IPS-18c (cell line): Measurements from ENCODE around the gene SPTBN1.

ENCODE experiments used
- H3K4me3 ChIP-seq: 2 replicates; pipeline ENCODE4 v1.7.0; 2013; ENCODE audit warnings: low read depth, mild to moderate bottlenecking, low read length, moderate library complexity; ENCODE audit not compliant: insufficient read depth
- H3K9me3 ChIP-seq: one replicate; pipeline ENCODE4 v1.6.1; 2013; ENCODE audit warnings: mild to moderate bottlenecking, low read length, moderate library complexity; ENCODE audit not compliant: control insufficient read depth, insufficient read depth

The SPTBN1 gene

GRCh38 chr2:54429811-54430551 lies 26.1 kb upstream of the SPTBN1 start:
- H3K9me3 ChIP-seq: no peaks in the 10 kb centered on the region
- no peak overlapping the region for H3K4me3 ChIP-seq

- H3K9me3 ChIP-seq: no peaks in the 10 kb centered on the region
- no peak overlapping the region for H3K4me3 ChIP-seq
Measured at GRCh38 chr2:54430649-54431048, 25.5 kb upstream of the SPTBN1 start.

GRCh38 chr2:54432251-54433015 lies 23.7 kb upstream of the SPTBN1 start:
- Histone ChIP-seq H3K4me3 (no peak overlapping the region), H3K9me3 (no peaks in the 10 kb centered on the region)

GRCh38 chr2:54434229-54434628 lies 21.9 kb upstream of the SPTBN1 start:
- H3K4me3 ChIP-seq: no peak overlapping the region
- H3K9me3 ChIP-seq: no peaks in the 10 kb centered on the region

GRCh38 chr2:54434711-54435110 lies 21.4 kb upstream of the SPTBN1 start:
- Histone ChIP-seq H3K4me3 (no peak overlapping the region), H3K9me3 (no peaks in the 10 kb centered on the region)

GRCh38 chr2:54435325-54436226 lies 20.6 kb upstream of the SPTBN1 start:
- Histone ChIP-seq H3K4me3 (no peak overlapping the region), H3K9me3 (no peaks in the 10 kb centered on the region)

- Histone ChIP-seq H3K9me3 (no peaks in the 10 kb centered on the region), H3K4me3 (no peak overlapping the region)
Measured at GRCh38 chr2:54437588-54437987, 18.5 kb upstream of the SPTBN1 start.

- H3K4me3 ChIP-seq: no peak overlapping the region
- no peaks in the 10 kb centered on the region for H3K9me3 ChIP-seq
Measured at GRCh38 chr2:54438271-54438670, 17.9 kb upstream of the SPTBN1 start.

GRCh38 chr2:54439582-54439981 lies 16.5 kb upstream of the SPTBN1 start:
- no peak overlapping the region for H3K4me3 ChIP-seq
- no peaks in the 10 kb centered on the region for H3K9me3 ChIP-seq

GRCh38 chr2:54440050-54440449 lies 16.1 kb upstream of the SPTBN1 start:
- H3K4me3 ChIP-seq: no peak overlapping the region

GRCh38 chr2:54444503-54444902 lies 11.6 kb upstream of the SPTBN1 start:
- no peaks in the 10 kb centered on the region for H3K9me3 ChIP-seq
- no peak overlapping the region for H3K4me3 ChIP-seq

More at GRCh38 chr2:54440050-54440449, 16.1 kb upstream of the SPTBN1 start:
- H3K9me3 ChIP-seq: no peaks in the 10 kb centered on the region

- no peak overlapping the region for H3K4me3 ChIP-seq
- no peaks in the 10 kb centered on the region for H3K9me3 ChIP-seq
Measured at GRCh38 chr2:54446122-54446521, 10.0 kb upstream of the SPTBN1 start.

GRCh38 chr2:54446625-54447024 lies 9.5 kb upstream of the SPTBN1 start:
- no peak overlapping the region for H3K4me3 ChIP-seq
- H3K9me3 ChIP-seq: no peaks in the 10 kb centered on the region

GRCh38 chr2:54454548-54455130 lies 1.5 kb upstream of the SPTBN1 start:
- Histone ChIP-seq H3K9me3 (no peaks in the 10 kb centered on the region), H3K4me3 (peak overlapping the region; percentile 72)

- Histone ChIP-seq H3K4me3 (peak overlapping the region; percentile 72), H3K9me3 (no peaks in the 10 kb centered on the region)
Measured at GRCh38 chr2:54455131-54455562, 980 bp upstream of the SPTBN1 start.

- Histone ChIP-seq H3K4me3 (peak overlapping the region; percentile 75), H3K9me3 (no peaks in the 10 kb centered on the region)
Measured at GRCh38 chr2:54456362-54456611, 160 bp downstream of the SPTBN1 start.

GRCh38 chr2:54456612-54457322 lies 640 bp downstream of the SPTBN1 start:
- no peaks in the 10 kb centered on the region for H3K9me3 ChIP-seq
- peak overlapping the region; percentile 75 for H3K4me3 ChIP-seq
